Kidney (tissue), 14 donors: ENCODE measurements around the gene UBASH3A. TPM values are rescaled to one million over a fixed set of nuclear protein-coding genes. Genes with fewer than 3 reads are reported as not detected.

Experiments
- DNase-seq, 5 donors: peaks; one replicate each; pipeline ENCODE4 v3.0.0-alpha.2; 2013 to 2020
- FAIRE-seq: peaks from 2 replicates; lab custom pipeline; 2012; peaks lifted over from hg19 to GRCh38; lab: Jason Lieb, UNC
- H3K27ac ChIP-seq, 2 donors: one replicate each; pipeline ENCODE4 v1.7.0; 2013; ENCODE audit warnings: low read depth in 2 of 2, low read length in 2 of 2, inconsistent platforms in 1 of 2
- H3K27me3 ChIP-seq: one replicate; pipeline ENCODE4 v1.7.1; 2013; ENCODE audit warnings: low read length, inconsistent platforms; ENCODE audit not compliant: control insufficient read depth, insufficient read depth
- H3K36me3 ChIP-seq, 3 donors: one replicate each; pipeline versions ENCODE4 v1.7.0 to v1.7.1; 2013; ENCODE audit warnings: low read length in 3 of 3, control low read depth in 1 of 3, inconsistent platforms in 1 of 3; ENCODE audit not compliant: insufficient read depth in 3 of 3, control insufficient read depth in 2 of 3
- H3K4me1 ChIP-seq, 3 donors: one replicate each; pipeline versions ENCODE4 v1.7.0 to v1.7.1; 2013; ENCODE audit warnings: low read length in 3 of 3, inconsistent platforms in 1 of 3, low read depth in 1 of 3; ENCODE audit not compliant: control insufficient read depth in 2 of 3, insufficient read depth in 2 of 3
- H3K4me3 ChIP-seq, 3 donors: one replicate each; pipeline versions ENCODE4 v1.7.0 to v1.8.1; 2013; ENCODE audit warnings: low read length in 3 of 3, control low read depth in 1 of 3, inconsistent platforms in 1 of 3
- H3K9ac ChIP-seq, 3 donors: one replicate each; pipeline versions ENCODE4 v1.7.0 to v1.7.1; 2013; ENCODE audit warnings: low read length in 3 of 3, control low read depth in 1 of 3, inconsistent platforms in 1 of 3
- H3K9me3 ChIP-seq, 3 donors: one replicate each; pipeline versions ENCODE4 v1.7.0 to v1.7.1; 2013; ENCODE audit warnings: low read length in 3 of 3, control low read depth in 1 of 3, inconsistent platforms in 1 of 3; ENCODE audit not compliant: control insufficient read depth in 2 of 3, insufficient read depth in 1 of 3
- CTCF ChIP-seq: IDR thresholded peaks from 3 replicates; pipeline ENCODE4 v1.5.1; 2012; ENCODE audit warnings: mild to moderate bottlenecking, moderate library complexity, borderline replicate concordance; ENCODE audit not compliant: insufficient read depth; ENCODE audit errors: extremely low read depth
- intact Hi-C: fragments of 100-400 bp; cut with DNase I; formaldehyde crosslinking; loops from one replicate; pipeline ENCODE4 v1.11.1; 2022
- polyA plus RNA-seq: library from polyadenylated mRNA; stranded (reverse); fragments of 350-450 nt; fragmentation: Illumina TruSeq; extraction: RNeasy Lipid Tissue Mini Kit (QIAGEN cat#74804); gene quantifications from one replicate; pipeline ENCODE4 v1.2.3, GENCODE V29; 2014; ENCODE audit warnings: low read depth, low replicate concordance; ENCODE audit not compliant: insufficient read depth
- total RNA-seq: library from RNA; stranded (reverse); fragmentation: NEBNext Ultra II Directional; extraction: Animal tissue kit (Norgen Biotek cat#: 25700); gene quantifications from one replicate; pipeline ENCODE4 v1.2.1, GENCODE V29; 2021
- donor health status: control.
- donor health status: control.
- donor health status: control.
- donor health status: control.
- donor health status: control.
- donor health status: DM: yes; HTN: yes; CAD: no.
- donor health status: Normal renal cell carcinoma (clear cell type).

The UBASH3A gene
- total and polyA plus RNA-seq, 2 donors from 2014 or later, result 2.7 TPM; not detected in 1

- H3K36me3 ChIP-seq, result no peaks in the 10 kb centered on the region
- H3K4me1 ChIP-seq, result no peaks in the 10 kb centered on the region
- peaks cover 0 to 6% (median 0%) of the 10 kb centered on the region in 3 donors for H3K9me3 ChIP-seq
- H3K27ac ChIP-seq, result no peak overlapping the region
- intact Hi-C loops, result no loop called here
- H3K27me3 ChIP-seq, result no peaks in the 10 kb centered on the region
- no peak overlapping the region for H3K4me3 ChIP-seq
- FAIRE-seq (no peak), DNase-seq (peak in 1 of 5 donors; percentile 42)
- no peak for TF ChIP-seq CTCF
- no peak overlapping the region for H3K9ac ChIP-seq
These were observed 20.8 kb upstream of the UBASH3A start for GRCh38 chr21:42382915-42383314.

- DNase-seq, result peak in 1 of 5 donors; percentile 67
- no peak for FAIRE-seq
- no peaks in the 10 kb centered on the region for H3K27me3 ChIP-seq
- no peak for TF ChIP-seq CTCF
- peaks cover 0 to 6% (median 0%) of the 10 kb centered on the region in 3 donors for H3K9me3 ChIP-seq
- H3K4me3 ChIP-seq, result no peak overlapping the region
- no peaks in the 10 kb centered on the region for H3K4me1 ChIP-seq
- H3K36me3 ChIP-seq, result no peaks in the 10 kb centered on the region
- H3K27ac ChIP-seq, result no peak overlapping the region
- intact Hi-C loops, result no loop called here
- no peak overlapping the region for H3K9ac ChIP-seq
These were observed 20.4 kb upstream of the UBASH3A start for GRCh38 chr21:42383331-42383730.

- H3K27ac ChIP-seq, result no peak overlapping the region
- TF ChIP-seq CTCF, result no peak
- H3K36me3 ChIP-seq, result no peaks in the 10 kb centered on the region
- H3K9me3 ChIP-seq, result peaks cover 0 to 6% (median 0%) of the 10 kb centered on the region in 3 donors
- H3K9ac ChIP-seq, result no peak overlapping the region
- no peak for FAIRE-seq
- DNase-seq, result no peak
- no peaks in the 10 kb centered on the region for H3K27me3 ChIP-seq
- H3K4me3 ChIP-seq, result no peak overlapping the region
- intact Hi-C loops, result no loop called here
- no peaks in the 10 kb centered on the region for H3K4me1 ChIP-seq
These were observed 19.4 kb upstream of the UBASH3A start for GRCh38 chr21:42384156-42384945.
